PC-3 (cell line): ENCODE measurements around the gene ARG1.

Experiments
- CTCF ChIP-seq: fragments of 300-600 bp; sonication (generic); conservative IDR thresholded peaks from 2 replicates; pipeline ENCODE4 v1.5.1; 2017; ENCODE audit warnings: antibody characterized with exemption, low read depth, mild to moderate bottlenecking, low read length
- EZH2 ChIP-seq: fragments of 300-600 bp; sonication (generic); IDR thresholded peaks from one replicate; pipeline ENCODE4 v1.6.1; 2017; ENCODE audit warnings: antibody characterized with exemption, mild to moderate bottlenecking, low read length; ENCODE audit not compliant: unreplicated experiment
- EZH2phosphoT487 ChIP-seq: fragments of 300-600 bp; sonication (generic); IDR thresholded peaks from 2 replicates; pipeline ENCODE4 v1.6.1; 2018; ENCODE audit warnings: mild to moderate bottlenecking, antibody characterized with exemption, low read length, borderline replicate concordance

- TF ChIP-seq EZH2phosphoT487: no peak
- no peak for TF ChIP-seq CTCF
- TF ChIP-seq EZH2: no peak
Measured at GRCh38 chr6:131587909-131588308, 14.9 kb downstream of the ARG1 start.
